Measurements from ENCODE around the gene SF3A1. TPM values are rescaled to one million over a fixed set of nuclear protein-coding genes. Genes with fewer than 3 reads are reported as not detected.
"Not testable (repeated sequence)": the region's sequence is repeated elsewhere in the genome, so short reads cannot be mapped to it uniquely, and the experiment has no call there.

SF3A1 gene
- polyA plus RNA-seq, 1 donor from 2014 or later = 14.4 TPM

DNA sequence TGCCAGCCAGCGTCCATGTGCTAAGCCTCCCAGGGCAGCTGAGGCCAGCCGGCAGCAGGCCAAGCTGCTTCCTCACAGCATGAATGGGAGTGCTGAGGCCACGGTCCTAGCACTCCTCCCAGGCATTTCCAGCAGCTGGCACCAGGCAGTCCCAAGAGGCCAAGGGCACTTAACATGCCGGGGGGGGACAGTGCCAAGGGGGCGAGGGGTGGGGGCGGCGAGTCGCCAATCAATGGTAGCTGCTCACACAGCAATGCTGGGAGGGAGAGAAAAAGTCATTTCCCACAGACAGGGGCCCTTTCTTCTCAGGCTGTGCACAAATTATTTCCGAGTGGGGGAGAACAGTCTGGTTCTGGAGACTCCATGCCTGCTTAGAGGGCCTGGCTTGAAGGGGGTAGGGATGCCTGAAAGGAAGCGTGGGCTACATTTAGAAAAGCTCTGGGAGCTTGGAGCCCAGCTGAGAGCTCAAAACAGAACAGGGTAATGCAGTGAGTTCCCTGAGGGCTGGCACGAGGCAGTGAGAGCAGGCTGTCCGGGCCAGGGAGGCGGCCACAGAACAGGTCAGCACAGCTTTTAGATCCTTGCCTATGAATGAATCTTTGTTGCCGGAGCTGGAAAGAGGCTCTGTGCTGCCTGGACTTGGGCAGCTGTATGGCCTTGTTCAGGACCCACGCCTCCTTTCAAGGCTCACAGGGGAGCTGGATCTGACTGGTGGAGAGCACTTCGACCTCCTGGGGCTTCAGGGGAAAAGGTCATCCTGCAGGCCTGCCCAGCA lies 15.6 kb downstream of the SF3A1 start:
- TF ChIP-seq POLR2AphosphoS5 (IDR thresholded peaks at IDR 0.05) = no peak
- TF ChIP-seq RAD21 (conservative IDR thresholded peaks at IDR 0.05) = no peak
- TF ChIP-seq CTCF (IDR thresholded peaks at IDR 0.05; ENCODE audit: poor library complexity, severe bottlenecking) = no peak
- no peak for TF ChIP-seq TAF1 (IDR thresholded peaks at IDR 0.05; ENCODE audit: low read depth)
- TF ChIP-seq MXI1 (conservative IDR thresholded peaks at IDR 0.05; ENCODE audit: poor library complexity, severe bottlenecking) = no peak
- TF ChIP-seq EP300 (conservative IDR thresholded peaks at IDR 0.05; ENCODE audit: poor library complexity, severe bottlenecking) = no peak
- no peak for TF ChIP-seq SMC3 (conservative IDR thresholded peaks at IDR 0.05; ENCODE audit: poor library complexity)
- TF ChIP-seq, protein P1, sequence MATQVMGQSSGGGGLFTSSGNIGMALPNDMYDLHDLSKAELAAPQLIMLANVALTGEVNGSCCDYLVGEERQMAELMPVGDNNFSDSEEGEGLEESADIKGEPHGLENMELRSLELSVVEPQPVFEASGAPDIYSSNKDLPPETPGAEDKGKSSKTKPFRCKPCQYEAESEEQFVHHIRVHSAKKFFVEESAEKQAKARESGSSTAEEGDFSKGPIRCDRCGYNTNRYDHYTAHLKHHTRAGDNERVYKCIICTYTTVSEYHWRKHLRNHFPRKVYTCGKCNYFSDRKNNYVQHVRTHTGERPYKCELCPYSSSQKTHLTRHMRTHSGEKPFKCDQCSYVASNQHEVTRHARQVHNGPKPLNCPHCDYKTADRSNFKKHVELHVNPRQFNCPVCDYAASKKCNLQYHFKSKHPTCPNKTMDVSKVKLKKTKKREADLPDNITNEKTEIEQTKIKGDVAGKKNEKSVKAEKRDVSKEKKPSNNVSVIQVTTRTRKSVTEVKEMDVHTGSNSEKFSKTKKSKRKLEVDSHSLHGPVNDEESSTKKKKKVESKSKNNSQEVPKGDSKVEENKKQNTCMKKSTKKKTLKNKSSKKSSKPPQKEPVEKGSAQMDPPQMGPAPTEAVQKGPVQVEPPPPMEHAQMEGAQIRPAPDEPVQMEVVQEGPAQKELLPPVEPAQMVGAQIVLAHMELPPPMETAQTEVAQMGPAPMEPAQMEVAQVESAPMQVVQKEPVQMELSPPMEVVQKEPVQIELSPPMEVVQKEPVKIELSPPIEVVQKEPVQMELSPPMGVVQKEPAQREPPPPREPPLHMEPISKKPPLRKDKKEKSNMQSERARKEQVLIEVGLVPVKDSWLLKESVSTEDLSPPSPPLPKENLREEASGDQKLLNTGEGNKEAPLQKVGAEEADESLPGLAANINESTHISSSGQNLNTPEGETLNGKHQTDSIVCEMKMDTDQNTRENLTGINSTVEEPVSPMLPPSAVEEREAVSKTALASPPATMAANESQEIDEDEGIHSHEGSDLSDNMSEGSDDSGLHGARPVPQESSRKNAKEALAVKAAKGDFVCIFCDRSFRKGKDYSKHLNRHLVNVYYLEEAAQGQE (IDR thresholded peaks at IDR 0.05; ENCODE audit: borderline replicate concordance) = no peak
- TF ChIP-seq EZH2 (IDR thresholded peaks at IDR 0.05; ENCODE audit: borderline replicate concordance, insufficient read depth, low read length, poor library complexity, severe bottlenecking) = no peak
- no peaks in the 10 kb centered on the region for H3K9me2 ChIP-seq (ENCODE audit: insufficient read depth, low read length)
- H3K9me3 ChIP-seq (ENCODE audit: low read length) = no peaks in the 10 kb centered on the region
- no peaks in the 10 kb centered on the region for H4K20me1 ChIP-seq (ENCODE audit: insufficient read depth)
- no peak overlapping the region for H3K4me3 ChIP-seq (ENCODE audit: low read length)
- no peak overlapping the region for H3K4me2 ChIP-seq (ENCODE audit: low read length)
- no peaks in the 10 kb centered on the region for H3K27me3 ChIP-seq (ENCODE audit: insufficient read depth, low read depth, low read length)
- no peak overlapping the region for H3K9ac ChIP-seq (ENCODE audit: low read length)
- H2AFZ ChIP-seq (ENCODE audit: low read depth, low read length) = no peak overlapping the region
- H3F3A ChIP-seq (ENCODE audit: insufficient read depth, low read length, poor library complexity, severe bottlenecking) = no peaks in the 10 kb centered on the region
- H3K79me2 ChIP-seq (replicated peaks; ENCODE audit: insufficient read depth, low read length) = no peaks in the 10 kb centered on the region
- no peak overlapping the region for H3K27ac ChIP-seq (ENCODE audit: low read length)
- H3K36me3 ChIP-seq (ENCODE audit: insufficient read depth, low read length) = peaks cover 17% of the 10 kb centered on the region

GRCh38 chr22:30338802-30339201 lies 17.9 kb downstream of the SF3A1 start:
- Histone ChIP-seq H3K27me3 (ENCODE audit: insufficient read depth, low read depth, low read length) (no peaks in the 10 kb centered on the region), H3K79me2 (replicated peaks; ENCODE audit: insufficient read depth, low read length) (no peaks in the 10 kb centered on the region), H3K4me2 (ENCODE audit: low read length) (no peak overlapping the region), H2AFZ (ENCODE audit: low read depth, low read length) (no peak overlapping the region), H3F3A (ENCODE audit: insufficient read depth, low read length, poor library complexity, severe bottlenecking) (no peaks in the 10 kb centered on the region), H4K20me1 (ENCODE audit: insufficient read depth) (no peaks in the 10 kb centered on the region), H3K9ac (ENCODE audit: low read length) (no peak overlapping the region), H3K9me2 (ENCODE audit: insufficient read depth, low read length) (no peaks in the 10 kb centered on the region), H3K9me3 (ENCODE audit: low read length) (no peaks in the 10 kb centered on the region), H3K27ac (ENCODE audit: low read length) (no peak overlapping the region), H3K4me3 (ENCODE audit: low read length) (no peak overlapping the region), H3K36me3 (ENCODE audit: insufficient read depth, low read length) (peaks cover 13% of the 10 kb centered on the region)
- no peak for TF ChIP-seq POLR2AphosphoS5 (IDR thresholded peaks at IDR 0.05)
- TF ChIP-seq SMC3 (conservative IDR thresholded peaks at IDR 0.05; ENCODE audit: poor library complexity) = no peak
- TF ChIP-seq, protein P1 (IDR thresholded peaks at IDR 0.05; ENCODE audit: borderline replicate concordance) = no peak
- TF ChIP-seq MXI1 (conservative IDR thresholded peaks at IDR 0.05; ENCODE audit: poor library complexity, severe bottlenecking) = no peak
- TF ChIP-seq TAF1 (IDR thresholded peaks at IDR 0.05; ENCODE audit: low read depth) = no peak
- TF ChIP-seq RAD21 (conservative IDR thresholded peaks at IDR 0.05) = no peak
- TF ChIP-seq EZH2 (IDR thresholded peaks at IDR 0.05; ENCODE audit: borderline replicate concordance, insufficient read depth, low read length, poor library complexity, severe bottlenecking) = no peak
- TF ChIP-seq CTCF (IDR thresholded peaks at IDR 0.05; ENCODE audit: poor library complexity, severe bottlenecking) = no peak
- no peak for TF ChIP-seq EP300 (conservative IDR thresholded peaks at IDR 0.05; ENCODE audit: poor library complexity, severe bottlenecking)

GRCh38 chr22:30338341-30338740 lies 18.4 kb downstream of the SF3A1 start:
- H3K27me3 ChIP-seq (ENCODE audit: insufficient read depth, low read depth, low read length); H3K79me2 ChIP-seq (replicated peaks; ENCODE audit: insufficient read depth, low read length); H4K20me1 ChIP-seq (ENCODE audit: insufficient read depth); H3K9ac ChIP-seq (ENCODE audit: low read length); H3K9me3 ChIP-seq (ENCODE audit: low read length); H3K9me2 ChIP-seq (ENCODE audit: insufficient read depth, low read length); H3K4me2 ChIP-seq (ENCODE audit: low read length); H3K27ac ChIP-seq (ENCODE audit: low read length); H3F3A ChIP-seq (ENCODE audit: insufficient read depth, low read length, poor library complexity, severe bottlenecking); H3K4me3 ChIP-seq (ENCODE audit: low read length); H2AFZ ChIP-seq (ENCODE audit: low read depth, low read length): not testable (repeated sequence)
- peaks cover 12% of the 10 kb centered on the region for H3K36me3 ChIP-seq (ENCODE audit: insufficient read depth, low read length)
